CMK (cell line): ENCODE measurements around the gene C6orf62.
"Not testable (repeated sequence)": the region's sequence is repeated elsewhere in the genome, so short reads cannot be mapped to it uniquely, and the experiment has no call there.

ENCODE experiments used
- DNase-seq: peaks from one replicate; pipeline ENCODE4 v3.0.0-alpha.2; 2010; ENCODE audit warnings: low read depth

C6orf62 gene

GRCh38 chr6:24743265-24743943, 24.4 kb upstream of the C6orf62 start:
- DNase-seq, result no peak

- DNase-seq, result no peak
Observed at GRCh38 chr6:24742216-24742738, 23.3 kb upstream of the C6orf62 start.

GRCh38 chr6:24740861-24741260, 21.9 kb upstream of the C6orf62 start:
- DNase-seq, result no peak

GRCh38 chr6:24738741-24739140, 19.8 kb upstream of the C6orf62 start:
- DNase-seq, result no peak

GRCh38 chr6:24734710-24735109, 15.8 kb upstream of the C6orf62 start:
- DNase-seq, result not testable (repeated sequence)

- no peak for DNase-seq
Observed at GRCh38 chr6:24734166-24734565, 15.2 kb upstream of the C6orf62 start.

GRCh38 chr6:24731456-24732134, 12.6 kb upstream of the C6orf62 start:
- not testable (repeated sequence) for DNase-seq

- not testable (repeated sequence) for DNase-seq
Observed at GRCh38 chr6:24730653-24731052, 11.7 kb upstream of the C6orf62 start.

GRCh38 chr6:24723270-24723669, 4.3 kb upstream of the C6orf62 start:
- DNase-seq, result no peak

GRCh38 chr6:24721461-24722215, 2.7 kb upstream of the C6orf62 start:
- DNase-seq, result no peak

- DNase-seq, result peak; percentile 99
Observed at GRCh38 chr6:24720604-24721460, 1.9 kb upstream of the C6orf62 start.

GRCh38 chr6:24720131-24720603, 1.2 kb upstream of the C6orf62 start:
- no peak for DNase-seq

GRCh38 chr6:24718449-24719124, 367 bp downstream of the C6orf62 start:
- DNase-seq, result no peak

- not testable (repeated sequence) for DNase-seq
Observed at GRCh38 chr6:24716602-24717148, 2.3 kb downstream of the C6orf62 start.

- DNase-seq, result no peak
Observed at GRCh38 chr6:24710519-24711303, 8.2 kb downstream of the C6orf62 start.

- DNase-seq, result no peak
Observed at GRCh38 chr6:24709014-24709711, 9.8 kb downstream of the C6orf62 start.

- no peak for DNase-seq
Observed at GRCh38 chr6:24708612-24709011, 10.3 kb downstream of the C6orf62 start.

- DNase-seq, result no peak
Observed at GRCh38 chr6:24704468-24704867, 14.5 kb downstream of the C6orf62 start.

GRCh38 chr6:24702720-24703282, 16.2 kb downstream of the C6orf62 start:
- no peak for DNase-seq
